Activated CD4-positive, alpha-beta T cell treated with anti-CD3 and anti-CD28 coated beads for 36 hours (primary cell): Measurements from ENCODE around the gene SPTBN1. TPM values are rescaled to one million over a fixed set of nuclear protein-coding genes. Genes with fewer than 3 reads are reported as not detected.

Source experiments
- ATAC-seq: fragments of 200-7000 bp; cut with Tn5 transposase; one replicate; pipeline ENCODE4 v1.10.0; 2021; ENCODE audit warnings: mild to moderate bottlenecking, moderate library complexity
- CTCF ChIA-PET: fragments of 350-600 bp; sonication (Branson Sonifier 250); formaldehyde crosslinking; loops from one replicate; lab custom pipeline; 2021; ENCODE audit warnings: antibody characterized with exemption; lab: Charles Lee
- POLR2A ChIA-PET: fragments of 350-600 bp; sonication (Branson Sonifier 250); formaldehyde crosslinking; loops from one replicate; lab custom pipeline; 2021; ENCODE audit warnings: antibody characterized with exemption, inconsistent platforms; lab: Charles Lee
- DNase-seq: peaks from one replicate; pipeline ENCODE4 v3.0.0-alpha.2; 2020
- H3K27ac Mint-ChIP-seq: one replicate; pipeline ENCODE4 v1.8.0; 2021; ENCODE audit warnings: mixed read lengths
- H3K27me3 Mint-ChIP-seq: one replicate; pipeline ENCODE4 v1.8.0; 2021; ENCODE audit warnings: mixed read lengths
- H3K36me3 Mint-ChIP-seq: one replicate; pipeline ENCODE4 v1.8.0; 2021; ENCODE audit warnings: low read depth, mixed read lengths
- H3K4me1 Mint-ChIP-seq: one replicate; pipeline ENCODE4 v1.8.0; 2021; ENCODE audit warnings: mixed read lengths
- H3K4me3 Mint-ChIP-seq: one replicate; pipeline ENCODE4 v1.8.0; 2021; ENCODE audit warnings: mild to moderate bottlenecking, moderate library complexity, mixed read lengths
- H3K9me3 Mint-ChIP-seq: one replicate; pipeline ENCODE4 v1.8.0; 2021; ENCODE audit warnings: low read depth, mixed read lengths
- intact Hi-C, 2 experiments: fragments of 100-400 bp; cut with DNase I in 1 of 2; cut with micrococcal nuclease in 1 of 2; formaldehyde crosslinking; loops; one replicate each; pipeline versions ENCODE4 v1.14.2 to v1.15.1; 2022 to 2024; cut with DNase I, micrococcal nuclease
- total RNA-seq, 2 experiments: library from RNA; stranded (reverse); gene quantifications; one replicate each; pipeline ENCODE4 v1.2.3, GENCODE V29; 2021

SPTBN1 gene
- total RNA-seq, 2 experiments from 2014 or later, result 76.6 to 86.8 TPM

DNA sequence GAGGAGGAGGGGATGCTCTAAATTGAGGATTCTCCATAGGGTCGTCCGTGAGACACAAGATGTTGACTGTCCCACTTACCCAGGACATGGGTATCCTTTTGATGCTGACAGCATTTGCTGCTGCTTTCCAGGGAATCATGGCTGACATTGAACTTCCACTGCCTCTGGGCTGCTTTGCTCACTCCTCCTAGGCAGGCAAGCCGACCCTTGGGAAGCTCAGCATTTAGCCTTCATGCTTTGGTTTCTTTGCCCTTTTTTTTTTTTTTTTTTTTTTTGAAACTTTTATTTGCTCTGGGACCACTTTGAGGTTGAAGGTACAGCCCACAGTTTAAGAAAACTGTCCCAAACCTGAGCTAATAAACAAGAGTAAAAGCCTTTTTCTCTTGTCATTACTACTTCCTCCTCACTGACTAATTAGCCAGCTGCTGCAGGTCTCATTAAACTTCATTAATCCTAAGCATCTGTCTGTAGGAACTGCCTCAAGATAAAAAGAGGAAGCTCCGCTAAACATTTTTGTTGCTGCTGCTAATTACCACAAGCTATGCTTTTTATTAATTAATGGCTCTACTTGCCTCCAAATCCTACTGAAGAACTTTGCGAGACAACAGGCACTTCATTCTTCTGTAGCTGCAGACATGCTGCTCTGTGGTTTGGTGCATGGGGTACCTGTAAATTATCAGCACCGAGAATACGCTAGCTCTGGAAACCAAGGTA, 125.4 kb downstream of the SPTBN1 start:
- peaks cover 94% of the 10 kb centered on the region for H3K4me1 Mint-ChIP-seq
- H3K36me3 Mint-ChIP-seq, result peaks cover 4% of the 10 kb centered on the region
- DNase-seq, result no peak
- intact Hi-C loops, result loop anchor here in 1 of 2 experiments (1.0 kb wide), 1 partner anchor 8 kb away; no protein-coding TSS in a partner anchor
- H3K27me3 Mint-ChIP-seq, result no peaks in the 10 kb centered on the region
- CTCF ChIA-PET, result interaction anchor here (0.6 to 1.7 kb wide), 8 partner anchors 8 to 357 kb away, joined by 3 to 6 read pairs (median 4); no protein-coding TSS in a partner anchor
- POLR2A ChIA-PET, result interaction anchor here (1.0 to 1.1 kb wide), 4 partner anchors 8 to 39 kb away, joined by 3 to 6 read pairs (median 4); no protein-coding TSS in a partner anchor
- no peaks in the 10 kb centered on the region for H3K9me3 Mint-ChIP-seq
- no peak for ATAC-seq
- peak overlapping the region; percentile 83 for H3K27ac Mint-ChIP-seq
- peak overlapping the region; percentile 55 for H3K4me3 Mint-ChIP-seq

DNA sequence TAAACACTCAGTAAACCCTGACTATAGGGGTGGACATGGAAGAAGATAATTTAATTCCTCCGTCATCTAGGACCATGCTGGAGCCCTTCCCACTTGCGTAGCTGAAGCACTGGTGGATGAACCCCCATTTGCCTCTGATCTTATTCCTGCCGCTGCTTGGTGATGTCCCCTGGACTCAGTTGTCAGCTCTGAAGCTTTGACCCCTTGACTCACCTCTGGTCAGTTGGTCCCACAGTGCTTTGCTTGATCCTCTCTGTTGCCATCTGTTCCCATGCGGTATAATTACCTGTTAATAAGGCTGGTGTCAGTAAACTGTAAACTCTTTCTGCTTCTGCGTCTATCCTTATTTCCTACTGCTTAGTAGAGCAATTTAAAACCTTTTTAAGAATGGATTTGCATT, 126.9 kb downstream of the SPTBN1 start:
- peak overlapping the region; percentile 83 for H3K27ac Mint-ChIP-seq
- DNase-seq, result no peak
- intact Hi-C loops, result no loop called here
- H3K27me3 Mint-ChIP-seq, result no peaks in the 10 kb centered on the region
- no peaks in the 10 kb centered on the region for H3K9me3 Mint-ChIP-seq
- peaks cover 94% of the 10 kb centered on the region for H3K4me1 Mint-ChIP-seq
- no peak overlapping the region for H3K4me3 Mint-ChIP-seq
- ATAC-seq, result no peak
- ChIA-PET CTCF (no interaction called here), POLR2A (no interaction called here)
- H3K36me3 Mint-ChIP-seq, result peaks cover 1% of the 10 kb centered on the region

DNA sequence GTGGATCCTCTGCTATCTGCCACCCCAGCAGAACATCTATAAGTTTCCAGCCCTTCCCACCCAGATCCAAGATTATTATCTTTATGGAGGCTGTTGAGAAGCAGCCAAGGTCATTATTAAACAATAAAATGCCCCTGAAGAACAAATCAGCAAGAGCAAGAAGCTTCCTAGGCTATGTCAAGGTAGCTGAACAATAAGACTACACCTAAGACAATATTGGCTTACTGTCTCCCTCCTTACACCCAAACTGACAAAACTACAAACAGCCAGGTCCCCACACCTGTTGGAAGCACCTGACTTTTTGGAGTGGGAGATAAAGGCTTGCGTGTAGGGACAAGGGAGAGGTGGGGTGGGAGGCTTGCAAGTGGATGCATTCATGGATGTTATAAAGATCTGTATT, 128.5 kb downstream of the SPTBN1 start:
- no peak for ATAC-seq
- CTCF ChIA-PET, result interaction anchor here (0.6 to 1.1 kb wide), 3 partner anchors 26 to 984 kb away, joined by 3 read pairs; no protein-coding TSS in a partner anchor
- H3K4me3 Mint-ChIP-seq, result no peak overlapping the region

DNA sequence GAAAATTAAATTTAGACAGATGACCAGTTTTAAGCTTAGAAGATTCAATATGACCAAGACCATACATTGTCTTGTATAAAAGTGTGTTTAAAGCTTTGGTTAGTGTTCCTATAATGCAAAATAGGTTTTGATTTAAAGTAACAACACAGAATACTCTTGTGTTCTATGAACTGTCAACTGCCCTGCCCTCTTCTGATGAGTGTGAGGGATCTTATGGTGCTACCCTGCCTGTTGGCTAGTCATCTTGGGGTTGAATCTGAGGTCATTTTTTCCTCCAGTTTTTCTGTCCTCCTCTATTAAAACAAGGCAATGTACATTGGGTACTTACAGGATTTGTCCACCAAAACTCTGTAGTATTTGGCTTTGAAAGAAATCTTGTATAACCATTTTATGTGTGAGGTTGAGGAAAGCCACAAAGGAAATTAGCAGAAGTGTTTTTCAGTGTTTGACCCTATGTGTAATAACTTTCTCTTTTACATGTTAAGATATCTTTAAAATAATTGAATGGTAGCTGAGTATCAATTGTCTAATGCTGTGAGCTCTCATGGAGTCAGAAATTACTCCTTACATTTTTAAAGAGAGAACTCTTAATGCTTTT, 129.1 kb downstream of the SPTBN1 start:
- Mint-ChIP-seq H3K27me3 (no peaks in the 10 kb centered on the region), H3K4me1 (peaks cover 94% of the 10 kb centered on the region), H3K36me3 (peaks cover 1% of the 10 kb centered on the region), H3K4me3 (peak overlapping the region; percentile 66), H3K27ac (peak overlapping the region; percentile 86), H3K9me3 (no peaks in the 10 kb centered on the region)
- intact Hi-C loops, result no loop called here
- ChIA-PET POLR2A (interaction anchor here (0.6 kb wide), 1 partner anchor 14 kb away, joined by 3 read pairs; no protein-coding TSS in a partner anchor), CTCF (interaction anchor here (0.6 to 1.1 kb wide), 3 partner anchors 27 to 984 kb away, joined by 3 read pairs; no protein-coding TSS in a partner anchor)
- DNase-seq, result no peak
- ATAC-seq, result peak; percentile 43

More for the DNA sequence above, 128.5 kb downstream of the SPTBN1 start:
- H3K27ac Mint-ChIP-seq, result peak overlapping the region; percentile 10
- H3K27me3 Mint-ChIP-seq, result no peaks in the 10 kb centered on the region
- no peak for DNase-seq
- H3K4me1 Mint-ChIP-seq, result peaks cover 95% of the 10 kb centered on the region
- no peaks in the 10 kb centered on the region for H3K9me3 Mint-ChIP-seq
- peaks cover 1% of the 10 kb centered on the region for H3K36me3 Mint-ChIP-seq
- POLR2A ChIA-PET, result no interaction called here
- intact Hi-C loops, result no loop called here

GRCh38 chr2:54586062-54586461, 129.9 kb downstream of the SPTBN1 start:
- peak overlapping the region; percentile 66 for H3K4me3 Mint-ChIP-seq
- intact Hi-C loops, result loop anchor here in 1 of 2 experiments (1.0 kb wide), 2 partner anchors 10 to 11 kb away; no protein-coding TSS in a partner anchor
- ChIA-PET POLR2A (interaction anchor here (0.6 to 1.1 kb wide), 2 partner anchors 15 to 28 kb away, joined by 3 read pairs; no protein-coding TSS in a partner anchor), CTCF (interaction anchor here (1.1 to 1.7 kb wide), 3 partner anchors 10 to 19 kb away, joined by 3 to 5 read pairs (median 5); no protein-coding TSS in a partner anchor)
- H3K36me3 Mint-ChIP-seq, result peaks cover 1% of the 10 kb centered on the region
- no peaks in the 10 kb centered on the region for H3K9me3 Mint-ChIP-seq
- H3K27ac Mint-ChIP-seq, result peak overlapping the region; percentile 90
- ATAC-seq, result no peak
- H3K27me3 Mint-ChIP-seq, result no peaks in the 10 kb centered on the region
- H3K4me1 Mint-ChIP-seq, result peaks cover 95% of the 10 kb centered on the region
- no peak for DNase-seq

DNA sequence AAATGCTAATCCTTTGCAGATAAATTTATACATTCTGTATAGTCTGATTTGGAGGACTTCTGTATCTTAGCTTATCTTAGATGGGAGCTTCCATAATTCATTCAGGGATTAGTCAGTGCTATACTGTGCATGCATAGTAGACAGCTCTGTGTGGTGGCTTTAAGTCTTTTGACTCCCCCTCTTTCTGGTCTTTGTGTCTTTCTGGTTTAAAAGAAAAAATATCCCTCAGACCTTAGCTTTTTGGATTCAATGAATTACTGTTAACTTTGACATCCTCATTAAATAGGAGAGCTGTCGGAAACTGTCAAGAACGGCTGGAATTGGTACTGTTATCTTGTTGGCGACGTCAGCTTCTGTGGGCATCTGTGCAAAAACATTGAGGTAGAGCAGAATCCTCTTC, 130.4 kb downstream of the SPTBN1 start:
- intact Hi-C loops, result loop anchor here in 1 of 2 experiments (1.0 kb wide), 2 partner anchors 10 to 11 kb away; no protein-coding TSS in a partner anchor
- H3K36me3 Mint-ChIP-seq, result peaks cover 1% of the 10 kb centered on the region
- peaks cover 95% of the 10 kb centered on the region for H3K4me1 Mint-ChIP-seq
- CTCF ChIA-PET, result interaction anchor here (1.1 to 1.7 kb wide), 4 partner anchors 10 to 19 kb away, joined by 3 to 5 read pairs (median 4); no protein-coding TSS in a partner anchor
- no peaks in the 10 kb centered on the region for H3K27me3 Mint-ChIP-seq
- DNase-seq (no peak), ATAC-seq (no peak)
- H3K4me3 Mint-ChIP-seq, result peak overlapping the region; percentile 36
- peak overlapping the region; percentile 90 for H3K27ac Mint-ChIP-seq
- POLR2A ChIA-PET, result interaction anchor here (0.6 to 1.1 kb wide), 2 partner anchors 16 to 28 kb away, joined by 3 read pairs; no protein-coding TSS in a partner anchor
- H3K9me3 Mint-ChIP-seq, result no peaks in the 10 kb centered on the region

- H3K36me3 Mint-ChIP-seq, result peaks cover 1% of the 10 kb centered on the region
- H3K4me1 Mint-ChIP-seq, result peaks cover 91% of the 10 kb centered on the region
- POLR2A ChIA-PET, result interaction anchor here (1.1 kb wide), 1 partner anchor 29 kb away, joined by 3 read pairs; no protein-coding TSS in a partner anchor
- H3K27ac Mint-ChIP-seq, result peak overlapping the region; percentile 90
- no peaks in the 10 kb centered on the region for H3K27me3 Mint-ChIP-seq
- ATAC-seq (no peak), DNase-seq (no peak)
- H3K9me3 Mint-ChIP-seq, result no peaks in the 10 kb centered on the region
- intact Hi-C loops, result loop anchor here in 1 of 2 experiments (2.0 kb wide), 1 partner anchor 29 kb away; no protein-coding TSS in a partner anchor
- CTCF ChIA-PET, result interaction anchor here (1.1 to 1.7 kb wide), 4 partner anchors 9 to 18 kb away, joined by 3 to 5 read pairs (median 4); no protein-coding TSS in a partner anchor
- H3K4me3 Mint-ChIP-seq, result no peak overlapping the region
Observed at GRCh38 chr2:54587171-54588016, 131.3 kb downstream of the SPTBN1 start.

GRCh38 chr2:54588244-54588899, 132.2 kb downstream of the SPTBN1 start:
- peak overlapping the region; percentile 90 for H3K27ac Mint-ChIP-seq
- H3K4me3 Mint-ChIP-seq, result no peak overlapping the region
- H3K9me3 Mint-ChIP-seq, result no peaks in the 10 kb centered on the region
- H3K27me3 Mint-ChIP-seq, result no peaks in the 10 kb centered on the region
- ChIA-PET CTCF (interaction anchor here (1.3 to 2.5 kb wide), 2 partner anchors 8 to 13 kb away, joined by 5 to 7 read pairs; no protein-coding TSS in a partner anchor), POLR2A (interaction anchor here (1.3 kb wide), 1 partner anchor 16 kb away, joined by 6 read pairs; no protein-coding TSS in a partner anchor)
- DNase-seq, result no peak
- ATAC-seq, result peak; percentile 8
- peaks cover 2% of the 10 kb centered on the region for H3K36me3 Mint-ChIP-seq
- peaks cover 91% of the 10 kb centered on the region for H3K4me1 Mint-ChIP-seq
- intact Hi-C loops, result loop anchor here in 1 of 2 experiments (2.0 kb wide), 1 partner anchor 30 kb away; no protein-coding TSS in a partner anchor

- H3K9me3 Mint-ChIP-seq, result no peaks in the 10 kb centered on the region
- no peak for ATAC-seq
- DNase-seq, result no peak
- H3K36me3 Mint-ChIP-seq, result peaks cover 4% of the 10 kb centered on the region
- H3K27ac Mint-ChIP-seq, result peak overlapping the region; percentile 93
- peaks cover 88% of the 10 kb centered on the region for H3K4me1 Mint-ChIP-seq
- POLR2A ChIA-PET, result interaction anchor here (1.0 to 1.3 kb wide), 2 partner anchors 16 to 30 kb away, joined by 6 read pairs; no protein-coding TSS in a partner anchor
- intact Hi-C loops, result loop anchor here (1.0 to 2.0 kb wide), 4 partner anchors 8 to 30 kb away; no protein-coding TSS in a partner anchor
- H3K4me3 Mint-ChIP-seq, result peak overlapping the region; percentile 53
- CTCF ChIA-PET, result interaction anchor here (1.2 to 2.5 kb wide), 3 partner anchors 8 to 13 kb away, joined by 4 to 7 read pairs (median 5); no protein-coding TSS in a partner anchor
- no peaks in the 10 kb centered on the region for H3K27me3 Mint-ChIP-seq
Observed at GRCh38 chr2:54589038-54589339, 132.9 kb downstream of the SPTBN1 start.
